ENCODE results near the gene FAHD2B. TPM values are rescaled to one million over a fixed set of nuclear protein-coding genes. Genes with fewer than 3 reads are reported as not detected.
A peak's percentile ranks its signal among the peaks of the same experiment; 100 is the strongest.
"Not testable (repeated sequence)": the region's sequence is repeated elsewhere in the genome, so short reads cannot be mapped to it uniquely, and the experiment has no call there.

FAHD2B gene, protein sequence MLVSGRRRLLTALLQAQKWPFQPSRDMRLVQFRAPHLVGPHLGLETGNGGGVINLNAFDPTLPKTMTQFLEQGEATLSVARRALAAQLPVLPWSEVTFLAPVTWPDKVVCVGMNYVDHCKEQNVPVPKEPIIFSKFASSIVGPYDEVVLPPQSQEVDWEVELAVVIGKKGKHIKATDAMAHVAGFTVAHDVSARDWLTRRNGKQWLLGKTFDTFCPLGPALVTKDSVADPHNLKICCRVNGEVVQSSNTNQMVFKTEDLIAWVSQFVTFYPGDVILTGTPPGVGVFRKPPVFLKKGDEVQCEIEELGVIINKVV
- polyA plus RNA-seq = 6.3 to 7.6 TPM (median 6.6 TPM) in 3 replicates
- polyA plus RNA-seq (2011; ENCODE audit: low read depth) = 6.3 TPM
- polyA plus RNA-seq (2011; cell fraction: cytosol; rRNA removed) = 5.4 and 8.7 TPM in 2 replicates
- 11.4 and 15.7 TPM in 2 replicates for polyA plus RNA-seq (2011; cell fraction: nucleus; rRNA removed)
- 8.2 and 9.4 TPM in 2 replicates for polyA plus RNA-seq (2012; ENCODE audit: low replicate concordance)
- 6.6 to 9.2 TPM (median 8.9 TPM) in 3 replicates for polyA minus RNA-seq
- 6.7 TPM for polyA minus RNA-seq (2011; cell fraction: cytosol; rRNA and poly(A)+ RNA removed)
- polyA minus RNA-seq (2011; cell fraction: nucleus; rRNA and poly(A)+ RNA removed) = 4.6 and 5.9 TPM in 2 replicates

DNA sequence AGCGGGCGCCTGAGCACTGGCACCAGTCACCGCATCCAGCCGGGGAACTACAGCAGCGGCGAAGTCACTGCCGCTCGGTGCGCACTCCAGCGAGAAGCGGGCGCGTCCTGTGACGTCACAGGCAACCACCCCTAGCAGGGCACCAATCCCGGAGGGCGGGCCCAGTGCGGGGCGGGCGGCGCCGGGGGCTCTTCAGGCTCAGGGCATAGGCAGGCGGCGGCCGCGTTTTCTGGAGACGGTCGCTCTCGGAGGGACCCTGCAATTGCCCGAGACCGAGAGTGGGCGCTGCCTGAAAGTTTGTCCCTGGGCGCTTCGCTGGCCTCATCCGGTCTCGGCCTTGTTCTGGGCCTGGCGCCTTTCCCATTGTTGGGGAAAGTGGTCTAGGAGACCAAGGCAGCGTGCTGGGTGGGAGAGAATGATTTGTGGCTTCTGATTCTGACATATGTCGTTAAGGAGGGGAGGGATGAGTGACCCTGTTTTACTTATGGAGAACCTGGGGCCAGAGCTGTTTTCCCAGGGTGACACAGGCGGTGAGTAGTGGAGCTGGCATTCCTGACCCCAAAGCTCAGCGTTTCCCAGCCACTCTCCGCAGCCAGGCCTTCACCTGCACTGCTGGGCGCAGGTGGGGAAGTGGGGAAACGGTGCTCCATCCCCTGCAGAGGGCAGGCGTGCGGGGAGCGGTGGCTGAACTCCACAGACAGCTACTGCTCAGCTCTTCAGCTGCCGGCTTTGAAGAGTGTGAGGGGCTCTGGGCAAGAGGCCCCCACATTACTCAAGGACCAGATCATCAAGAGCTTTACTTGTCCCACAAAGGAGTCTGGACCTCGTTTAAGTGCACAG, at the start of gene FAHD2B:
FAHD2B (minus strand) TSS at position 111 of the 840 bp plus-strand sequence. CDS start 3,176 bp downstream, outside the sequence.
- dilution Hi-C loops (cut with MboI; ENCODE audit: extremely low pct_ligation_motif_present, low sequenced_read_pairs); H3K4me1 ChIP-seq (ENCODE audit: control insufficient read depth, extremely low read depth, insufficient read depth, low read length); H3K27me3 ChIP-seq (ENCODE audit: control insufficient read depth, extremely low read depth, insufficient read depth, low read length); H3K27ac ChIP-seq (ENCODE audit: control insufficient read depth, insufficient read depth, low read length); FAIRE-seq; H3K9ac ChIP-seq (ENCODE audit: control insufficient read depth, extremely low read depth, insufficient read depth, low read length); DNase-seq (ENCODE audit: low read depth, low spot score); H2AFZ ChIP-seq (ENCODE audit: control insufficient read depth, low read length); H3K36me3 ChIP-seq (ENCODE audit: control insufficient read depth in 2 of 2, extremely low read depth in 1 of 2, insufficient read depth in 2 of 2, low read length in 2 of 2); H3K4me2 ChIP-seq (ENCODE audit: control insufficient read depth, extremely low read depth, insufficient read depth, low read depth, low read length); H3K9me3 ChIP-seq (ENCODE audit: control insufficient read depth, low read depth, low read length); H4K20me1 ChIP-seq (ENCODE audit: control insufficient read depth, extremely low read depth, insufficient read depth, low read length); H3K9me1 ChIP-seq (ENCODE audit: control insufficient read depth, extremely low read depth, insufficient read depth, low read length); H3K79me2 ChIP-seq (ENCODE audit: control insufficient read depth, insufficient read depth, low read length): not testable (repeated sequence)
- H3K4me3 ChIP-seq (ENCODE audit: control insufficient read depth in 2 of 3, extremely low read depth in 1 of 3, insufficient read depth in 2 of 3, low read depth in 1 of 3, low read length in 3 of 3) = peak within 1 kb of the TSS in 1 of 3 experiments; percentile 29

DNA sequence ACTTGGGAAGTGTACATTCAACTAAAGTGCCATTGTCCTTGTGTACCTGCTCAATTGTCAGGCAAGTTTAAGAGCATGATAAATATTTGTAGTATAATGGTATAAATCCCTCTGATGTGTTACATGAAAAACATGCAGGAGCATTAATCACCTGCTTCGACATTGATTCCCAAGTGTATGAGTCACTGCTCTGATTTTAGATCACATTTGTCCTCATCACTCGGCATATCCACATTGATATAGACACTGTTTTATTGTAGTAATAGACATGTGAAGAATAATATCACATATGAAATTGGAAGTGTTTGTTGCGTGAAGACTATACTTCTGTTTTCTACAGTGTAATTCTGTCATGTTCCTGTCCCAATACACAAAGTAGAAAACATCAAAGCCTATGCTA, 49.3 kb upstream of the FAHD2B start:
- H3K27me3 ChIP-seq (ENCODE audit: control insufficient read depth, extremely low read depth, insufficient read depth, low read length); H3K9me1 ChIP-seq (ENCODE audit: control insufficient read depth, extremely low read depth, insufficient read depth, low read length); H3K4me3 ChIP-seq (ENCODE audit: control insufficient read depth in 2 of 3, extremely low read depth in 1 of 3, insufficient read depth in 2 of 3, low read depth in 1 of 3, low read length in 3 of 3); H3K4me1 ChIP-seq (ENCODE audit: control insufficient read depth, extremely low read depth, insufficient read depth, low read length); H3K9me3 ChIP-seq (ENCODE audit: control insufficient read depth, low read depth, low read length); H3K27ac ChIP-seq (ENCODE audit: control insufficient read depth, insufficient read depth, low read length); dilution Hi-C loops (cut with MboI; ENCODE audit: extremely low pct_ligation_motif_present, low sequenced_read_pairs); H3K36me3 ChIP-seq (ENCODE audit: control insufficient read depth in 2 of 2, extremely low read depth in 1 of 2, insufficient read depth in 2 of 2, low read length in 2 of 2); H2AFZ ChIP-seq (ENCODE audit: control insufficient read depth, low read length); H3K79me2 ChIP-seq (ENCODE audit: control insufficient read depth, insufficient read depth, low read length); H4K20me1 ChIP-seq (ENCODE audit: control insufficient read depth, extremely low read depth, insufficient read depth, low read length); DNase-seq (ENCODE audit: low read depth, low spot score); H3K9ac ChIP-seq (ENCODE audit: control insufficient read depth, extremely low read depth, insufficient read depth, low read length); H3K4me2 ChIP-seq (ENCODE audit: control insufficient read depth, extremely low read depth, insufficient read depth, low read depth, low read length); FAIRE-seq: not testable (repeated sequence)

DNA sequence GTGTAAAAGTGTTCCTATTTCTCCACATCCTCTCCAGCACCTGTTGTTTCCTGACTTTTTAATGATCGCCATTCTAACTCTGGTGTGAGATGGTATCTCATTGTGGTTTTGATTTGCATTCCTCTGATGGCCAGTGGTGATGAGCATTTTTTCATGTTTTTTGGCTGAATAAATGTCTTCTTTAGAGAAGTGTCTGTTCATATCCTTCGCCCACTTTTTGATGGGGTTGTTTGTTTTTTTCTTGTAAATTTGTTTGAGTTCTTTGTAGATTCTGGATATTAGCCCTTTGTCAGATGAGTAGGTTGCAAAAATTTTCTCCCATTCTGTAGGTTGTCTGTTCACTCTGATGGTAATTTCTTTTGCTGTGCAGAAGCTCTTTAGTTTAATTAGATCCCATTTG, 34.4 kb upstream of the FAHD2B start:
- H3K27me3 ChIP-seq (ENCODE audit: control insufficient read depth, extremely low read depth, insufficient read depth, low read length); H3K79me2 ChIP-seq (ENCODE audit: control insufficient read depth, insufficient read depth, low read length); FAIRE-seq; H2AFZ ChIP-seq (ENCODE audit: control insufficient read depth, low read length); dilution Hi-C loops (cut with MboI; ENCODE audit: extremely low pct_ligation_motif_present, low sequenced_read_pairs); H3K9ac ChIP-seq (ENCODE audit: control insufficient read depth, extremely low read depth, insufficient read depth, low read length); H3K4me3 ChIP-seq (ENCODE audit: control insufficient read depth in 2 of 3, extremely low read depth in 1 of 3, insufficient read depth in 2 of 3, low read depth in 1 of 3, low read length in 3 of 3); H3K4me1 ChIP-seq (ENCODE audit: control insufficient read depth, extremely low read depth, insufficient read depth, low read length); H3K4me2 ChIP-seq (ENCODE audit: control insufficient read depth, extremely low read depth, insufficient read depth, low read depth, low read length); H3K9me3 ChIP-seq (ENCODE audit: control insufficient read depth, low read depth, low read length); H3K27ac ChIP-seq (ENCODE audit: control insufficient read depth, insufficient read depth, low read length); H4K20me1 ChIP-seq (ENCODE audit: control insufficient read depth, extremely low read depth, insufficient read depth, low read length); H3K9me1 ChIP-seq (ENCODE audit: control insufficient read depth, extremely low read depth, insufficient read depth, low read length); DNase-seq (ENCODE audit: low read depth, low spot score); H3K36me3 ChIP-seq (ENCODE audit: control insufficient read depth in 2 of 2, extremely low read depth in 1 of 2, insufficient read depth in 2 of 2, low read length in 2 of 2): not testable (repeated sequence)

DNA sequence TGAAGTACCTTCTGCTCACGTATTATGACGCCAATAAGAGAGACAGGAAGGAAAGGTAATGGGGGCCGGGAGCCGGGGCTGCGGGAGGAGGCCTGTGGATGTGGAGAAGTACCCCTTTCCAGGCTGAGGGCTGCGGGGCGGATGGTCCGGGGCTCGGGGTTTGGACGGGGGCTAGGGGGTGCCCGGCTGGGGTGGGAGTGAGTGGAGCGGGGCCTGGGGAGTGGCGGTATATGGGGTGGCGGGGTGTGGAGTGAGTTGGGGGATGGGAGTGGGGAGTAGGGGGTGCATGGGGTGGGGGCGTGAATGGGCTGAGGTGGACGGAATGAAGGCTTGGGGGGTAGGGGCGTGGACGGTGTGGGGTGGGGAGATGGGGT, 19.2 kb upstream of the FAHD2B start:
- peak overlapping the region; percentile 88 for H2AFZ ChIP-seq (ENCODE audit: control insufficient read depth, low read length)
- H3K27ac ChIP-seq (ENCODE audit: control insufficient read depth, insufficient read depth, low read length) = peak overlapping the region; percentile 75
- H3K9me1 ChIP-seq (ENCODE audit: control insufficient read depth, extremely low read depth, insufficient read depth, low read length); H3K36me3 ChIP-seq (ENCODE audit: control insufficient read depth in 2 of 2, extremely low read depth in 1 of 2, insufficient read depth in 2 of 2, low read length in 2 of 2); H3K79me2 ChIP-seq (ENCODE audit: control insufficient read depth, insufficient read depth, low read length); H3K27me3 ChIP-seq (ENCODE audit: control insufficient read depth, extremely low read depth, insufficient read depth, low read length); H3K9me3 ChIP-seq (ENCODE audit: control insufficient read depth, low read depth, low read length); dilution Hi-C loops (cut with MboI; ENCODE audit: extremely low pct_ligation_motif_present, low sequenced_read_pairs); H4K20me1 ChIP-seq (ENCODE audit: control insufficient read depth, extremely low read depth, insufficient read depth, low read length); H3K4me1 ChIP-seq (ENCODE audit: control insufficient read depth, extremely low read depth, insufficient read depth, low read length); FAIRE-seq; DNase-seq (ENCODE audit: low read depth, low spot score): not testable (repeated sequence)
- peak overlapping the region; percentile 78 for H3K9ac ChIP-seq (ENCODE audit: control insufficient read depth, extremely low read depth, insufficient read depth, low read length)
- H3K4me2 ChIP-seq (ENCODE audit: control insufficient read depth, extremely low read depth, insufficient read depth, low read depth, low read length) = peak overlapping the region; percentile 48
- peak overlapping the region; percentile 60 to 77 (median 63) for H3K4me3 ChIP-seq (ENCODE audit: control insufficient read depth in 2 of 3, extremely low read depth in 1 of 3, insufficient read depth in 2 of 3, low read depth in 1 of 3, low read length in 3 of 3)

Measured in keratinocyte (primary cell).